Karpas-422 (cell line): Measurements from ENCODE around the gene CCDC82. TPM values are rescaled to one million over a fixed set of nuclear protein-coding genes. Genes with fewer than 3 reads are reported as not detected.

ENCODE experiments used
- DNase-seq: peaks from one replicate; pipeline ENCODE4 v3.0.0-alpha.2; 2015
- H2AFZ ChIP-seq: fragments of 200-600 bp; sonication (generic); 2 replicates; pipeline ENCODE4 v1.6.1; 2014; ENCODE audit warnings: antibody characterized with exemption, low read length, mixed read lengths
- H3K27ac ChIP-seq: fragments of 200-600 bp; sonication (generic); 2 replicates; pipeline ENCODE4 v1.5.1; 2014; ENCODE audit warnings: mild to moderate bottlenecking, low read length, moderate library complexity
- H3K27me3 ChIP-seq: fragments of 200-600 bp; sonication (generic); 2 replicates; pipeline ENCODE4 v1.6.1; 2014; ENCODE audit warnings: low read length, mixed read lengths
- H3K36me3 ChIP-seq: fragments of 200-600 bp; sonication (generic); 2 replicates; pipeline ENCODE4 v1.6.1; 2014; ENCODE audit warnings: low read length, mixed read lengths; ENCODE audit not compliant: insufficient read depth
- H3K4me1 ChIP-seq: fragments of 200-600 bp; sonication (generic); 2 replicates; pipeline ENCODE4 v1.6.1; 2014; ENCODE audit warnings: mild to moderate bottlenecking, low read length, mixed read lengths
- H3K4me2 ChIP-seq: fragments of 200-600 bp; sonication (generic); 2 replicates; pipeline ENCODE4 v1.6.1; 2014; ENCODE audit warnings: low read length, low read depth, mild to moderate bottlenecking; ENCODE audit not compliant: poor library complexity, severe bottlenecking
- H3K4me3 ChIP-seq: fragments of 200-600 bp; sonication (generic); 2 replicates; pipeline ENCODE4 v1.5.1; 2014; ENCODE audit warnings: mild to moderate bottlenecking, antibody characterized with exemption, low read length, mixed read lengths
- H3K79me2 ChIP-seq: fragments of 200-600 bp; sonication (generic); 2 replicates; pipeline ENCODE4 v1.6.1; 2014; ENCODE audit warnings: mild to moderate bottlenecking, low read length, mixed read lengths
- H3K9ac ChIP-seq: fragments of 200-600 bp; sonication (generic); 2 replicates; pipeline ENCODE4 v1.6.0; 2014; ENCODE audit warnings: low read length
- H3K9me2 ChIP-seq: fragments of 200-600 bp; sonication (generic), shearing (Covaris generic); replicated peaks from 2 replicates; pipeline ENCODE4 v1.6.0; 2014; ENCODE audit warnings: mild to moderate bottlenecking, low read length, moderate library complexity; ENCODE audit not compliant: insufficient read depth
- H3K9me3 ChIP-seq: fragments of 300-700, 200-600 bp; sonication (generic); 2 replicates; pipeline ENCODE4 v1.6.1; 2014; ENCODE audit warnings: low read length, mixed read lengths
- H4K20me1 ChIP-seq: fragments of 200-600 bp; sonication (generic); 2 replicates; pipeline ENCODE4 v1.6.1; 2014; ENCODE audit warnings: mild to moderate bottlenecking, antibody characterized with exemption, low read length, low read depth; ENCODE audit not compliant: insufficient read depth
- total RNA-seq: library from RNA; depleted of rRNA; stranded (reverse); fragments of >200 nt; shearing (Covaris generic); gene quantifications from 2 replicates; pipeline ENCODE4 v1.2.3, GENCODE V29; 2014; ENCODE audit warnings: low replicate concordance

Gene CCDC82
- total RNA-seq, 1 experiment from 2014 or later = 88.6 TPM

- Histone ChIP-seq H4K20me1 (no peaks in the 10 kb centered on the region), H3K9me2 (no peaks in the 10 kb centered on the region), H3K4me2 (no peak overlapping the region), H3K4me3 (no peak overlapping the region), H3K79me2 (peaks cover 80% of the 10 kb centered on the region), H2AFZ (no peak overlapping the region), H3K9ac (no peak overlapping the region), H3K9me3 (no peaks in the 10 kb centered on the region), H3K36me3 (peaks cover 62% of the 10 kb centered on the region), H3K27ac (no peak overlapping the region), H3K4me1 (peaks cover 20% of the 10 kb centered on the region), H3K27me3 (no peaks in the 10 kb centered on the region)
- DNase-seq = no peak
Observed at GRCh38 chr11:96384156-96384555, 5.6 kb downstream of the CCDC82 start.

DNA sequence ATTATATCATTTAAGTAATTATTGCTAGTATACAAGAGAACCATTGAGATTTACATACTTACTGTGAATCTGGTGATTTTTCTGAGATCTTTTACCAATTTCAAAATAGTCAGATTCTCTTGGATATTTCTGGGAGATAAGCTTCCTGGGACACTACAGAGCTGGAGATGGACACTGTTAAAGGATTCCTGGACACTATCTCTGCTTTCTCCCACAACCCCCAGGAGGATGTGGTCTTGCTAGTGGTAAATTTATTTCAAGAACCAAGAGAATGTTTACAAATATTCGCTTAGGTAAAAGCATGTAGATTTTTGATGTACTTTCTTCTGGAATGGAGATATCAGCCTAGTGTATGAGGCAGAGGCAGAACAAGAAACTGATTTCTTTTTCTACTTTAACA is 12.9 kb downstream of the CCDC82 start:
- Histone ChIP-seq H3K4me2 (no peak overlapping the region), H3K79me2 (peaks cover 27% of the 10 kb centered on the region), H3K36me3 (peaks cover 40% of the 10 kb centered on the region), H3K27ac (no peak overlapping the region), H3K9me2 (peaks cover 4% of the 10 kb centered on the region; the same call in 1 of the 2 replicates), H2AFZ (no peak overlapping the region), H3K4me1 (no peaks in the 10 kb centered on the region), H3K27me3 (no peaks in the 10 kb centered on the region), H4K20me1 (no peaks in the 10 kb centered on the region), H3K9ac (no peak overlapping the region), H3K4me3 (no peak overlapping the region), H3K9me3 (no peaks in the 10 kb centered on the region)
- no peak for DNase-seq

DNA sequence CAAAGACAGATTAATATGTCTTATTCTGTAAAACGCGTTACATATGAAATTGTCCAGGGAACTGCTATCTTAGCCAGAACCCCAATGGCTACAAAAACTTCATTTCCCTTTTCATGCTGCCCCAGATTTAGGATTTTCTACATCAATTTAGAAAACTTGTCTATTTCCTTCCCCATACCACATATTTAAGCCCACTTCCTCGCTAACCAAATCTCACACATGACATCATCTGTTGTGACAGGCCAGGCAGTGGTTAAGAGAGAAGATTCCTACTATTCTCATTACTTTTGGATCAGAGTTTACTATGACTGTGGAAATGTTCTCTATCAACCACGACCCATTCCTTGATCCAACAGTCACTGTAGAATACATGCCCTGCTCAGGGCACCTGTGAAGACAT is 15.9 kb downstream of the CCDC82 start:
- no peak overlapping the region for H3K9ac ChIP-seq
- H3K27me3 ChIP-seq = no peaks in the 10 kb centered on the region
- peaks cover 3% of the 10 kb centered on the region; the same call in 1 of the 2 replicates for H3K9me2 ChIP-seq
- H3K79me2 ChIP-seq = peaks cover 4% of the 10 kb centered on the region; the same call in 1 of the 2 replicates
- no peak overlapping the region for H2AFZ ChIP-seq
- H3K4me2 ChIP-seq = no peak overlapping the region
- no peaks in the 10 kb centered on the region for H4K20me1 ChIP-seq
- H3K27ac ChIP-seq = no peak overlapping the region
- peaks cover 35% of the 10 kb centered on the region for H3K36me3 ChIP-seq
- H3K4me3 ChIP-seq = no peak overlapping the region
- H3K9me3 ChIP-seq = peaks cover 4% of the 10 kb centered on the region; the same call in 1 of the 2 replicates
- DNase-seq = no peak
- H3K4me1 ChIP-seq = no peaks in the 10 kb centered on the region

DNA sequence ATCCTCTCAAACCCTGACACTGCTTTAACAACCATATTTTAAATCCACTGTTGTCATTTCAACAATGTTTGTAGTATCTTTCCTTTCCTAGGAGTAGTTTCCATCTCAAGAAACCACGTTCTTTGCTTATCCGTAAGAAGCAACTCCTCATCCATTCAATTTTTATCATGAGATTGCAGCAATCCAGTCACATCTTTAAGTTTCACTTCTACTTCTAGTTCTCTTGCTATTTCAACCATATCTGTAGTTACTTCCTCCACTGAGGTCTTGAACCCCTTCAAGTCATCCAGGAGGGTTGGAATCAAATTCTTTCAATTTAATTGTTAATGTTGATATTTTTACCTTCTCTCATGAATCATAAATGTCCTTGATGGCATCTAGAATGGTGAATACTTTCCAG is 22.4 kb downstream of the CCDC82 start:
- H3K27ac ChIP-seq = no peak overlapping the region
- H3K4me1 ChIP-seq = peaks cover 3% of the 10 kb centered on the region
- H3K36me3 ChIP-seq = peaks cover 56% of the 10 kb centered on the region
- no peaks in the 10 kb centered on the region for H3K9me2 ChIP-seq
- no peak overlapping the region for H3K4me3 ChIP-seq
- no peak overlapping the region for H3K9ac ChIP-seq
- peaks cover 4% of the 10 kb centered on the region; the same call in 1 of the 2 replicates for H3K9me3 ChIP-seq
- H4K20me1 ChIP-seq = no peaks in the 10 kb centered on the region
- H2AFZ ChIP-seq = no peak overlapping the region
- H3K79me2 ChIP-seq = peaks cover 2% of the 10 kb centered on the region; the same call in 1 of the 2 replicates
- no peak for DNase-seq
- no peak overlapping the region for H3K4me2 ChIP-seq
- no peaks in the 10 kb centered on the region for H3K27me3 ChIP-seq

DNA sequence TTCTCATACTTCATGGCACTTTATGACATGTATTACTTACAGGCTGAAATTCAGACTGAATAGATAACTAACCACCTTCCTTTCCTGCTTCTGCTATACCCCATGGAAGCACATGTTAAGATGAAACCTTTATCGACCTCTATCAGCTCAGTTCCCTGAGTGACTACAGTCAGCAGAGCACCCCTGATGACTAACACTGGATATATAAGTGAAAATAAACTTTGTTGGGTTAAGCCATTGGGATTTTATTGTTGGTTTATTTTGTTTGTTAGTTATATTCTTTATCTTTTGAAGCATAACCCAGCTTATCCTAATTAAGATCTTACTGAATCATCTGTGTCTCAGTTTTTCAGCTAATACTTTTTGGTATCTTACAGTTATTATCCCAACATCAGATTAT is 23.7 kb downstream of the CCDC82 start:
- no peak for DNase-seq
- Histone ChIP-seq H3K4me3 (no peak overlapping the region), H3K79me2 (peaks cover 2% of the 10 kb centered on the region; the same call in 1 of the 2 replicates), H3K9ac (no peak overlapping the region), H4K20me1 (no peaks in the 10 kb centered on the region), H3K27me3 (no peaks in the 10 kb centered on the region), H3K27ac (no peak overlapping the region), H3K9me2 (no peaks in the 10 kb centered on the region), H3K36me3 (peaks cover 59% of the 10 kb centered on the region), H3K4me1 (peaks cover 11% of the 10 kb centered on the region), H3K4me2 (no peak overlapping the region), H2AFZ (no peak overlapping the region), H3K9me3 (peaks cover 4% of the 10 kb centered on the region; the same call in 1 of the 2 replicates)

DNA sequence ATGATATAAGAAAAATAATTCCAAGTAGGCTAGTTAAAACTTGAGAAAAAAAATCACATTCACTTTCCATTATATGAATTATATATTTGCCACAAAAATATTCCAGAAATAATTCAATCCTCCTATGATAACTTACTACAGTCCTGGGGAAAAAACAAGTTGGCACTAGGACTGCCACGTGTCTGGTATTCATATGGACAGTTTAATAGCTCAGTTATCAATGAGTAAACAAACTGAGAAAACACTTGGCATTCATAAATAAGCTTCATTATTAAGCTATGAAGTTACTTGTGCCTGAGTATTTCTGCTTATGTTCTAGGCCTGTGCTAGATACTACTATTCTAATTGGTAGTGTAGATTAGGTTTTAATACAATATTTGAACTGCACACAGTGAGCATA is 24.2 kb downstream of the CCDC82 start:
- Histone ChIP-seq H3K79me2 (peaks cover 2% of the 10 kb centered on the region; the same call in 1 of the 2 replicates), H3K4me2 (no peak overlapping the region), H3K27ac (no peak overlapping the region), H3K4me1 (peaks cover 11% of the 10 kb centered on the region), H3K27me3 (no peaks in the 10 kb centered on the region), H3K9ac (no peak overlapping the region), H4K20me1 (no peaks in the 10 kb centered on the region), H3K9me2 (no peaks in the 10 kb centered on the region), H3K4me3 (no peak overlapping the region), H3K36me3 (peaks cover 60% of the 10 kb centered on the region), H2AFZ (no peak overlapping the region), H3K9me3 (peaks cover 4% of the 10 kb centered on the region; the same call in 1 of the 2 replicates)
- no peak for DNase-seq

DNA sequence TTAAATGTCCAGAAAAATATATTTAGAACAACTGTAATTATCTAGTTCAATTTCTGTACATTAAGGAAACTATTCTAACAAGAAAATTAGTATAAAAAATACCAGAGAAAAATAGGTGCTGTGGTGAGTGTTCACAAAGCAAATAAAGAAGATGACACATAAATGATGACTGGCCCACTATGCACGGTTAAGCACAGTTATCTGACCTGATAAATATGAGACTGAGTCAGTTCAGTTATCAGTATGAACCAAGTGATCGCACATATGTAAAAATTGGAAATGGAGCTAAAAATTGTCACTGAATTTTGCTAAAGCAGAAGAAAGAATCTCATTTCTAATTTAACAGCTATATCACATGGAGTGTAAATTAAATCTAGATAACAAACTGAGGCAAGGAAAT is 27.9 kb downstream of the CCDC82 start:
- Histone ChIP-seq H3K27me3 (no peaks in the 10 kb centered on the region), H3K79me2 (peaks cover 2% of the 10 kb centered on the region; the same call in 1 of the 2 replicates), H3K9me3 (no peaks in the 10 kb centered on the region), H3K9me2 (no peaks in the 10 kb centered on the region), H3K4me3 (no peak overlapping the region), H2AFZ (no peak overlapping the region), H3K36me3 (peaks cover 38% of the 10 kb centered on the region), H3K4me2 (no peak overlapping the region), H3K27ac (no peak overlapping the region), H4K20me1 (no peaks in the 10 kb centered on the region), H3K4me1 (peaks cover 11% of the 10 kb centered on the region), H3K9ac (no peak overlapping the region)
- DNase-seq = no peak

DNA sequence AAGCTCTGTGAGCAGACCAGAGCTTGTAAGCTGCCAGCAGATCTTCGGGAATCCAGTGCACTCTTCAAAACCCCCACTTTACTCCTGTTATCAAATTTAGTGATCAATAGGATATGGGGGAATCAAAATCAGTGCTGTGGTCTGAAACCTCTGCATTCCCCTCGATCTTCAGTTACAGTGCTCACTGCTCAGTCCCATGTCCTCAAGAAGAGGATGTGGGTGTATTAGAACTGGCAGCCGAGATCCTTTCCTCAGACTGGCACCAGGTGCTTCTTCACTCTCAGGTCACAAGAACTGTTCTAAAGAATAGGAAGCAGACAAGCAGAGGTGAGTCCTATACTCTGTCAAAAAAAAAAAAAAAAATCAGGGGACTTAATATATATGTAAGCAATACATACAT is 31.4 kb downstream of the CCDC82 start:
- Histone ChIP-seq H3K4me2 (no peak overlapping the region), H3K9me2 (no peaks in the 10 kb centered on the region), H3K79me2 (peaks cover 2% of the 10 kb centered on the region; the same call in 1 of the 2 replicates), H3K27ac (no peak overlapping the region), H3K36me3 (peaks cover 36% of the 10 kb centered on the region), H2AFZ (no peak overlapping the region), H3K4me1 (peaks cover 11% of the 10 kb centered on the region), H3K9me3 (no peaks in the 10 kb centered on the region), H4K20me1 (no peaks in the 10 kb centered on the region), H3K27me3 (no peaks in the 10 kb centered on the region), H3K4me3 (no peak overlapping the region), H3K9ac (no peak overlapping the region)
- no peak for DNase-seq
